Hepatic stellate cell (primary cell): ENCODE results near the gene MAGI2.
A peak's percentile ranks its signal among the peaks of the same experiment; 100 is the strongest.
"Not testable (repeated sequence)": the region's sequence is repeated elsewhere in the genome, so short reads cannot be mapped to it uniquely, and the experiment has no call there.

Experiments used
- DNase-seq: peaks from one replicate; pipeline ENCODE4 v3.0.0; 2011; ENCODE audit warnings: low spot score

MAGI2 gene

DNA sequence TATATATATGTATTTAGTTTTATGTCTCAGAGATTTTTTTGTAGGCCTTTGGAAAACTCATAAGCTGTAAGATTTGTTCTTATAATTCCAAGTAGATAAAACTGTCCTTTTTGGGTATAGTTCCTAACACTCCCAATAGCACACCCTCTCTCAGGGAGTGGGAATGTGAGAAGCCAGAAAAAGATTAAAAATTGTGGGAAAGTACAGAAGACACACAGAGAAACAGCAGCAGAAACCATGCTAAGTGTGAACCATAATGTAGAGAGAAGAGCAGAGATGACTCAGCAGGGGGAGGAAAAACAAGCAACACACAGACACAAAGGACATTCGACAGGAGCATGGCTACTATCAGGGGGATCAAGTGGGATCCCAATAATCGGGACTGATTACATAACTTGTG, 401.6 kb downstream of the MAGI2 start:
- DNase-seq: no peak

GRCh38 chr7:79050603-79051002, 402.9 kb downstream of the MAGI2 start:
- peak; percentile 1 for DNase-seq

DNA sequence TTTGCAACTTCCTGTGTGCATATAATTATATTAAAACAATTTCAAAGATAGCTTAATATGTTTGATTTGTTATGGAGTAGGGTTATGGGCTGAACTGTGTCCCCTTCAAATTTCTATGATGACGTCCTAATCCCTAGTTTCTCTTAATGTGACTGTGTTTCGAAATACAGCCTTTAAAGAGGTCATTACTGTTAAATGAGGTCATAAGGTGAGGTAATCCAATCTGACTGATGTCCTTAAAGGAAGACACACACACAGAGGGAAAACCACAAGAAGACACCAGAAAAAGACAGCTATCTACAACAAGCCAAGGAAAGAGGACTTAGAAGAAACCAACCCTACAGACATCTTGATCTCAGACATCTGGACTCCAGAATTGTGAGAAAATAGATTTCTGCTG, 407.4 kb downstream of the MAGI2 start:
- no peak for DNase-seq

DNA sequence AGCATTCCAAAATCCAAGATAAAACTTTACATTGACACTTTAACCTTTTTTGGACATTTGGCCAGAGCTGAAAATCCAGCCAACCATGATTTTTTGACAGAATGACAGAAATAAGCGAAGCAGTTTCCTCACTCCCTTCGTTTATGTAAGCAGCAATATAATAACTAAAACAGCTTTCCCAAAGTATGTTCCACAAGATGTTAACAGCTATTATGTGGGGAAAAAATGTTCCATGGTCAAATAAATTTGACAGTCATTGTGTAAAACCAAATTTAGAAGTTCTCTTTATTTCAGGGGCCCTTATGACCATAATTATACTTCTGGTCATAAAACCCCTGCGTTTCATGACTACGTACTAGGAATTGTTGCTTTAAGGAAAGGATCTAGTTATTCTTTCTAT, 416.5 kb downstream of the MAGI2 start:
- no peak for DNase-seq

- no peak for DNase-seq
Observed at GRCh38 chr7:79036356-79036755, 417.1 kb downstream of the MAGI2 start.

GRCh38 chr7:79035858-79036257, 417.6 kb downstream of the MAGI2 start:
- no peak for DNase-seq

GRCh38 chr7:79034730-79035129, 418.7 kb downstream of the MAGI2 start:
- DNase-seq: no peak

DNA sequence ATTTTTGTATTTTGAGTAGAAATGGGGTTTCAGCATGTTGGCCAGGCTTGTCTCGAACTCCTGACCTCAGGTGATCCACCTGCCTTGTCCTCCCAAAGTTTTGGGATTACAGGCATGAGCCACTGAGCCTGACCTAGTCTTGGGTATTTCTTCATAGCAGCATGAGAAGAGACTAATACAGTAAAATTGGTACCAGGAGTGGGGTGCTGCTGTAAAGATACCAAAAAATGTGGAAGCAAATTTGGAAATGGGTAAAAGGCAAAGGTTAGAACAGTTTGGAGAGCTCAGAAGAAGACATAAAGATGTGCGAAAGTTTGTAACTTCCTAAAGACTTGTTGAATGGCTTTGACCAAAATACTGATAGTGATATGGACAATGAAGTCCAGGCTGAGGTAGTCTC, 433.8 kb downstream of the MAGI2 start:
- DNase-seq: not testable (repeated sequence)

DNA sequence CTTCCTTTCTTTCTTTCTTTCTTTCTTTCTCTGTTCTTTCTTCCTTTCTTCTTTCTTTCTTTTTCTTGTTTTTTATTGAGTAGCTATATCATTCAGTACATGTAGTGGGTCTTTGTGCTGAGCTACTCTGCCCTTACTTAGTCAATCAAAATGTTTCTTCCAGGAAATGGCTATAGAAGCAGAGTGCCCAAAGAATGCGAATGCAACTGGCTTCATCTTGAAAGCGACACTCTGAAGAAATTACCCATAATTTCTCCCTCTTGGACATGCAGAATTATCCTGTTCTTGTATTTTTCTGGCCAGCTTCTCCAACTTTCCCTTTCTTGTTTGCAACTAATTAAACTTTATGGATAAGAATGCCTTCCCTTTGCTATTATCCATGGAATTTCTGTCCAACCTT, 441.5 kb downstream of the MAGI2 start:
- no peak for DNase-seq

GRCh38 chr7:79009647-79010046, 443.8 kb downstream of the MAGI2 start:
- DNase-seq: no peak

DNA sequence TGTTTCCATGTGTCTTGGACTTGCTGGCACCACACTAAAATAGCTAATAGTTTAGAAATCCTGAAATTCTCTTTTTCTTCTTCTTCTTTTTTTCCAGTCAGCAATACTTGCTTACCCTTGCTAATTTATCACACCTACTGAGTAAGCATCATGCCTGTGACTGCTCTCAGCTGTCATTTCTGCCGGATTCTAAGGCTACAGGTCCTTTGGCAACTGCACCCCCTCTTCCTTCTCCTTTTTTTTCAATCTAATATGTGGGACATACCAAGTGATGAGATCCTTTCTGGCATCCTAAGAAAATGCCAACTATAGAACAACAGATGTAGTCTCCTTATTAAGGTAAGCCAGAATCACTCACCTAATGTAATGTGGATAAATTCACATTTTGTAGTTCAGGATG, 444.7 kb downstream of the MAGI2 start:
- no peak for DNase-seq

GRCh38 chr7:78996013-78996412, 457.5 kb downstream of the MAGI2 start:
- no peak for DNase-seq

GRCh38 chr7:78993341-78993740, 460.1 kb downstream of the MAGI2 start:
- no peak for DNase-seq

- no peak for DNase-seq
Observed at GRCh38 chr7:78985509-78985908, 468.0 kb downstream of the MAGI2 start.

DNA sequence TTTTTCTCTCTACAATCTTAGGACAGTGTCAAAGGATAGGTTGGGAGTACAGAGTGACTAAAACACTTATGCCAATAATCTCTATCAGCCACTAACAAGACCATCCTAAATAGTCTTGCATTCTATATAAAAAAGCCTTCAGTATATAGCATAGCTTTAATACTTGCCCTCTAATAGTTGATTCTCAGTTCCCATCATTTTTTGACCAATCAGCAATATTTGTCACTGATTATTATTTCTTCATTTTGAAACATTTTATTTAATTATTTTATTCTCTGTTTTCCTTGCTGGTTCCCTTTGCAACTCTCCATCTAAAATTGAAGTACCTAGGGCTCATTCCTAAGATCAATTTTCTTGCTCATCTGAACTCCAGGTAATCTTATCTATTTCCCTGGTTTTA, 470.0 kb downstream of the MAGI2 start:
- DNase-seq: no peak

- no peak for DNase-seq
Observed at GRCh38 chr7:78970440-78970916, 483.0 kb downstream of the MAGI2 start.

GRCh38 chr7:78968951-78969350, 484.5 kb downstream of the MAGI2 start:
- DNase-seq: no peak

GRCh38 chr7:78967561-78967960, 485.9 kb downstream of the MAGI2 start:
- DNase-seq: not testable (repeated sequence)

- DNase-seq: no peak
Observed at GRCh38 chr7:78967046-78967445, 486.4 kb downstream of the MAGI2 start.

DNA sequence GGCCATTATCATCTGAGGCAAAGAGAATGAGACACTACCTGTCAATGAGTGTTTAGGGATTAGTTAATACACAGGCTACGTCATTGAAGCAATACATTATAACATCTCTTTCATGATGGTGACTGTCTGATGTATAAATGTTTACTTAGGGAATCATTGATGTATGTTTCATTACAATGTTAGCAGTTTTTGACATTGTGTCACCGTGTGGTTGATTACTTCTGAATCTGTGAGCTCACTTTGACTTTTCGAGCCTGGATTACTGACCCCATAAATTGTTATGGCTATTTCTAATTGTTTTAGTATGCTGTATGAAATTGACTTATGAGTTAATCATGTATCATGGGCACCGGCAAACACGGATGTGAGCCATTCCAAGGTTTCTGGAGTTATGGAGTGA, 494.0 kb downstream of the MAGI2 start:
- DNase-seq: no peak

DNA sequence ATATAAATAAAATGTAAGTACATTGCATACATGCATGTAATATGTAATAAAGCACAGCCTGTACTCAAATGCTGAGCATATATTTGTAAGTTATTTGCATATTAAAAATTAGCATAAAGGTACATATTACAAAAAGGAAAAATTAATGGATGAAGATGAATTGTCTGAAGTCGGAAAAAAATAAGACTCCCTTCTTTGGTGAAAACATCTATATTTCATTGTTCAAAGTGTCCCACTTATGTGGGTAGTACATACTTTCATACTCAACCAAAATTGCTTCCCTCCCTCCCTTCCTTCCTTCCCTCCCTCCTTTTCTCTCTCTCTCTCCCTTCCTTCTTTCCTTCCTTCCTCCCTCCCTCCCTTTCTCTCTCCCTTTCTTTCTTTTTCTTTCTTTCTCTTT, 498.1 kb downstream of the MAGI2 start:
- DNase-seq: no peak

GRCh38 chr7:78953726-78954363, 499.6 kb downstream of the MAGI2 start:
- no peak for DNase-seq

- no peak for DNase-seq
Observed at GRCh38 chr7:78953090-78953489, 500.4 kb downstream of the MAGI2 start.

GRCh38 chr7:78939669-78940068, 513.8 kb downstream of the MAGI2 start:
- no peak for DNase-seq

GRCh38 chr7:78924581-78924980, 528.9 kb downstream of the MAGI2 start:
- DNase-seq: peak; percentile 5
